ENCODE data around the gene PALB2. TPM values are rescaled to one million over a fixed set of nuclear protein-coding genes. Genes with fewer than 3 reads are reported as not detected.
A peak's percentile ranks its signal among the peaks of the same experiment; 100 is the strongest.
"Not testable (repeated sequence)": the region's sequence is repeated elsewhere in the genome, so short reads cannot be mapped to it uniquely, and the experiment has no call there.

PALB2 gene
- total RNA-seq, 1 donor from 2014 or later: 8.4 TPM

DNA sequence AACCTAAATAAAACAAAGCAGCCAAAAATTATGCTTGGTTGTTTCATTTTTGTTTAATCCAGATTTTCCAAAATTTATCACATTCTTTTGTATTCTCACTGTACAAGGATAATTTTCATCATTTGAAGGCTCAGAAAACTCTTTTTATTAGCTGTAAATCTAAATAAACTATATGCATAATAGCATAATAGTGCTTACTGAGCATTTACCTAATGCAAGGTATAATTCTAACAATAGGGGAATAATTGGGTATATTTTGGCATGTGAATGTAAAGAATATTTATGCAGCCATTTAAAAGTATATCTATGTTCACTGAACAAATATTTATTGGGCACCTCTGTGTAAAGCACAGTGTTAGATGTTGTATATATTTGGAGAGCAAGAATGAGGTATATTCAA lies 17.0 kb downstream of the PALB2 start:
- Mint-ChIP-seq H3K36me3 (ENCODE audit: low read depth) (peaks cover 23% of the 10 kb centered on the region), H3K4me3 (ENCODE audit: unreplicated experiment) (no peak overlapping the region), H3K9me3 (ENCODE audit: low read depth) (no peaks in the 10 kb centered on the region), H3K27me3 (ENCODE audit: low read depth) (no peaks in the 10 kb centered on the region), H3K4me1 (ENCODE audit: low read depth) (no peaks in the 10 kb centered on the region), H3K27ac (ENCODE audit: unreplicated experiment) (no peak overlapping the region)
- DNase-seq (ENCODE audit: low spot score): no peak
- TF ChIP-seq, protein P1, sequence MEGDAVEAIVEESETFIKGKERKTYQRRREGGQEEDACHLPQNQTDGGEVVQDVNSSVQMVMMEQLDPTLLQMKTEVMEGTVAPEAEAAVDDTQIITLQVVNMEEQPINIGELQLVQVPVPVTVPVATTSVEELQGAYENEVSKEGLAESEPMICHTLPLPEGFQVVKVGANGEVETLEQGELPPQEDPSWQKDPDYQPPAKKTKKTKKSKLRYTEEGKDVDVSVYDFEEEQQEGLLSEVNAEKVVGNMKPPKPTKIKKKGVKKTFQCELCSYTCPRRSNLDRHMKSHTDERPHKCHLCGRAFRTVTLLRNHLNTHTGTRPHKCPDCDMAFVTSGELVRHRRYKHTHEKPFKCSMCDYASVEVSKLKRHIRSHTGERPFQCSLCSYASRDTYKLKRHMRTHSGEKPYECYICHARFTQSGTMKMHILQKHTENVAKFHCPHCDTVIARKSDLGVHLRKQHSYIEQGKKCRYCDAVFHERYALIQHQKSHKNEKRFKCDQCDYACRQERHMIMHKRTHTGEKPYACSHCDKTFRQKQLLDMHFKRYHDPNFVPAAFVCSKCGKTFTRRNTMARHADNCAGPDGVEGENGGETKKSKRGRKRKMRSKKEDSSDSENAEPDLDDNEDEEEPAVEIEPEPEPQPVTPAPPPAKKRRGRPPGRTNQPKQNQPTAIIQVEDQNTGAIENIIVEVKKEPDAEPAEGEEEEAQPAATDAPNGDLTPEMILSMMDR (IDR thresholded peaks at IDR 0.05): no peak

DNA sequence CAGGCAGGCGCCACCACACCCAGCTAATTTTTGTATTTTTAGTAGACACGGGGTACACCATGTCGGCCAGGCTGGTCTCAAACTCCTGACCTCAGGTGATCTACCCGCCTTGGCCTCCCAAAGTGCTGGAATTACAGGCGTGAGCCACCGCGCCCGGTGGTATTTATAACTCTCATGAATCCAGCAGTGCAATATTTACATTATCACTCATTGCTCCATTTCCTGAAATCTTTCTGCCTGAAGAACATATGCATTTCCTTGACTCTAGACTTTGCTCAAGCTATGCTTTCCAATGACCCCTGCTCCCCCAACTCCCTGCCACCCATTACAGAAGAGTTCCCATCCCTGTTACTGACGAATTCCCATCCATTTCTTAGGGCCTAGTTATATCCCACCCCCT lies 25.3 kb downstream of the PALB2 start:
- Mint-ChIP-seq H3K4me1 (ENCODE audit: low read depth) (no peaks in the 10 kb centered on the region), H3K4me3 (ENCODE audit: unreplicated experiment) (no peak overlapping the region), H3K27ac (ENCODE audit: unreplicated experiment) (no peak overlapping the region), H3K36me3 (ENCODE audit: low read depth) (peaks cover 19% of the 10 kb centered on the region), H3K9me3 (ENCODE audit: low read depth) (no peaks in the 10 kb centered on the region), H3K27me3 (ENCODE audit: low read depth) (no peaks in the 10 kb centered on the region)
- TF ChIP-seq, protein P1 (IDR thresholded peaks at IDR 0.05): no peak
- DNase-seq (ENCODE audit: low spot score): no peak

DNA sequence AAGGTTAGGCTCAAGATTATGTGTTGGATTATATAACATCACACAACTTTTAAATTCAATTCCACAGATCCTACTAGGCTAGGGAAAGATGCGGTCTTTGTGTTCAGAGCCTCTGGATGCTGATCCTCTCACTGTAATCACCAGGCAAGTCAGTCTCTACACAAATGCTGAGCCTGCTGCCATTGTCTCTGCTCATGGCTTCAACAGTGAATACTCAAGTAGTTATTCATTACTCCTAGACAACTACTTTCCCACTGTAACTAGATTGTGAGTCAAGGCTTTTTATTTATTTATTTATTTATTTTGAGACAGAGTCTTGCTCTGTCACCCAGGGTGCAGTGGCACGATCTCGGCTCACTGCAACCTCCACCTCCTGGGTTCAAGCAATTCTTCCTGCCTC lies 29.2 kb downstream of the PALB2 start:
- no peak for DNase-seq (ENCODE audit: low spot score)
- H3K9me3 Mint-ChIP-seq (ENCODE audit: low read depth): no peaks in the 10 kb centered on the region
- TF ChIP-seq, protein P1 (IDR thresholded peaks at IDR 0.05): no peak
- H3K27ac Mint-ChIP-seq (ENCODE audit: unreplicated experiment): no peak overlapping the region
- H3K4me3 Mint-ChIP-seq (ENCODE audit: unreplicated experiment): no peak overlapping the region
- peaks cover 14% of the 10 kb centered on the region for H3K36me3 Mint-ChIP-seq (ENCODE audit: low read depth)
- peaks cover 8% of the 10 kb centered on the region for H3K4me1 Mint-ChIP-seq (ENCODE audit: low read depth)
- H3K27me3 Mint-ChIP-seq (ENCODE audit: low read depth): no peaks in the 10 kb centered on the region

DNA sequence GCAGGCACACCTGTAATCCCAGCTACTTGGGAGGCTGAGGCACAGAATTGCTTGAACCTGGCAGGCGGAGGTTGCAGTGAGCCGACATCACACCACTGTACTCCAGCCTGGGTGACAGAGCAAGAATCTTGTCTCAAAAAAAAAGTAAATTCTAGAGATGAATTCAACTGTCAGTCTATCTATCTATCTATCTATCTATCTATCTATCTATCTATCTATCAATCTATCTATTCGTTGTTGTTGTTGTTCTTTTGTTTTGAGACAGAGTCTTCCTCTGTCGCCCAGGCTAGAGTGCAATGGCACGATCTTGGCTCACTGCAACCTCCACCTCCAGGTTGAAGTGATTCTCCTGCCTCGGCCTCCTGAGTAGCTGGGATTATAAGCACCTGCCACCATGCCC lies 30.2 kb downstream of the PALB2 start:
- H3K4me3 Mint-ChIP-seq (ENCODE audit: unreplicated experiment); H3K27ac Mint-ChIP-seq (ENCODE audit: unreplicated experiment); H3K4me1 Mint-ChIP-seq (ENCODE audit: low read depth); DNase-seq (ENCODE audit: low spot score); H3K9me3 Mint-ChIP-seq (ENCODE audit: low read depth); H3K27me3 Mint-ChIP-seq (ENCODE audit: low read depth): not testable (repeated sequence)
- peaks cover 13% of the 10 kb centered on the region for H3K36me3 Mint-ChIP-seq (ENCODE audit: low read depth)

DNA sequence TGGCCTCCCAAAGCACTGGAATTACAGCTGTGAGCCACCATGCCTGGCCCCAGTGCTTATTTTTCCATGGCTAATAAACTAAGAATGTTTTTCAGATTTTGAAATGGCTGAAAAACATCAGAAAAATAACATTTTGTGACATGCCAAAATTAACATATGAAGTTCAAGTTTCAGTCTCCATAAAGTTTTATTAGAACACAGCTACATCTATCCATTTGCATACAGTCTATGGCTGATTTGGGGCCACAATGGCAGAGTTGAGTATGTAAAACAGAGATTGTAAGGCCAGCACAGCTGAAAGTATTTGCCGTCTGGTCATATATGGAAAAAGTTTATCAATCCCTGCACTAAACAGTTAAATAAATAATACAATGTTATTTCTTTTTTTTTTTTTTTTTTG lies 31.2 kb downstream of the PALB2 start:
- Mint-ChIP-seq H3K4me1 (ENCODE audit: low read depth) (peaks cover 8% of the 10 kb centered on the region), H3K36me3 (ENCODE audit: low read depth) (peaks cover 12% of the 10 kb centered on the region), H3K4me3 (ENCODE audit: unreplicated experiment) (no peak overlapping the region), H3K27ac (ENCODE audit: unreplicated experiment) (no peak overlapping the region), H3K9me3 (ENCODE audit: low read depth) (no peaks in the 10 kb centered on the region), H3K27me3 (ENCODE audit: low read depth) (no peaks in the 10 kb centered on the region)
- DNase-seq (ENCODE audit: low spot score): no peak
- TF ChIP-seq, protein P1 (IDR thresholded peaks at IDR 0.05): no peak

DNA sequence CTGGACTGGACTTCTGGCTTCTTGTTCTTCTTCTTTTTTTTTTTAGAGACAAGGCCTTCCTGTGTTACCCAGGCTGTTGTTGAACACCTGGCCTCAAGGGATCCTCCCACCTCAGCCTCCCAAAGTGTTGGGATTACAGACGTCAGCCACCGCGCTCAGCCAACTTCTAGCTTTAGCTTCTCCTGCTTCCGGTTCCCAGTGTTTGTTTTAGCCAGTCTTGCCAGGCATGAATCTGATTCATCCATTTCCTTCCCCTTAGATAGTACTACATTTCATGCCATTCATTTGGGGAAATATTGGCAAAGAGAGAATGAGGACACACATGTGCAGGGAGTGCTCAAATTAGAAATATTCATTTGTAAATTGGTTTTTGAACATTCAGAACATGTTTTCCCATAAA lies 32.9 kb downstream of the PALB2 start:
- H3K27ac Mint-ChIP-seq (ENCODE audit: unreplicated experiment): peak overlapping the region; percentile 65
- TF ChIP-seq, protein P1 (IDR thresholded peaks at IDR 0.05): no peak
- no peak overlapping the region for H3K4me3 Mint-ChIP-seq (ENCODE audit: unreplicated experiment)
- H3K9me3 Mint-ChIP-seq (ENCODE audit: low read depth): no peaks in the 10 kb centered on the region
- H3K4me1 Mint-ChIP-seq (ENCODE audit: low read depth): peaks cover 8% of the 10 kb centered on the region
- no peak for DNase-seq (ENCODE audit: low spot score)
- H3K27me3 Mint-ChIP-seq (ENCODE audit: low read depth): no peaks in the 10 kb centered on the region
- peaks cover 14% of the 10 kb centered on the region for H3K36me3 Mint-ChIP-seq (ENCODE audit: low read depth)

All from chondrocyte (in vitro differentiated cells).